Transverse colon (tissue), 4 donors: ENCODE results near the gene CMTM4.

ENCODE experiments used
- CTCF ChIP-seq, 5 experiments: fragments of 200-600 bp in 3 of 5; fragments of 450-650 bp in 2 of 5; sonication (generic) in 3 of 5; IDR thresholded peaks; 1 replicate in 2 of 5; 2 replicates in 3 of 5; pipeline ENCODE4 v1.5.1; 2016 to 2017; ENCODE audit warnings: antibody characterized with exemption in 5 of 5, inconsistent platforms in 3 of 5, mild to moderate bottlenecking in 2 of 5, moderate library complexity in 1 of 5
- EP300 ChIP-seq: sonication (generic); formaldehyde crosslinking; IDR thresholded peaks from one replicate; pipeline ENCODE4 v1.6.1; 2017; ENCODE audit warnings: antibody characterized with exemption, low read depth
- POLR2A ChIP-seq: fragments of 450-650 bp; IDR thresholded peaks from one replicate; pipeline ENCODE4 v1.6.1; 2016; ENCODE audit warnings: antibody characterized with exemption, mild to moderate bottlenecking, moderate library complexity
- POLR2AphosphoS5 ChIP-seq, 3 donors: sonication (generic); formaldehyde crosslinking; IDR thresholded peaks; one replicate each; pipeline ENCODE4 v1.6.1; 2016; ENCODE audit warnings: antibody characterized with exemption in 3 of 3

- TF ChIP-seq EP300 (no peak), POLR2A (no peak), CTCF (IDR thresholded peaks at IDR 0.05) (no peak), POLR2AphosphoS5 (IDR thresholded peaks at IDR 0.05) (no peak)
Observed at GRCh38 chr16:66629856-66630255, 66.7 kb downstream of the CMTM4 start.
